WTC11 (cell line): ENCODE data around the gene CACHD1.

ENCODE experiments used
- CREB1 ChIP-seq: sonication (generic); formaldehyde crosslinking; IDR thresholded peaks from 2 replicates; pipeline ENCODE4 v1.8.0; 2023; ENCODE audit warnings: mild to moderate bottlenecking, missing genetic modification reagents
- CTCF ChIP-seq: fragments of 200-600 bp; IDR thresholded peaks from 2 replicates; pipeline ENCODE4 v1.8.0; 2022; ENCODE audit warnings: antibody characterized with exemption
- E2F5 ChIP-seq: sonication (generic); formaldehyde crosslinking; IDR thresholded peaks from 2 replicates; pipeline ENCODE4 v1.8.1; 2022; ENCODE audit warnings: mild to moderate bottlenecking, moderate library complexity, missing genetic modification reagents
- KAT7 ChIP-seq: sonication (generic); formaldehyde crosslinking; IDR thresholded peaks from 2 replicates; pipeline ENCODE4 v1.8.1; 2023; ENCODE audit warnings: missing genetic modification reagents, mild to moderate bottlenecking, borderline replicate concordance
- PREB ChIP-seq: sonication (generic); formaldehyde crosslinking; IDR thresholded peaks from 2 replicates; pipeline ENCODE4 v1.8.1; 2022; ENCODE audit warnings: mild to moderate bottlenecking, missing genetic modification reagents, moderate library complexity, borderline replicate concordance
- RELA ChIP-seq: sonication (generic); formaldehyde crosslinking; IDR thresholded peaks from 2 replicates; pipeline ENCODE4 v1.8.1; 2022; ENCODE audit warnings: missing genetic modification reagents, mild to moderate bottlenecking, borderline replicate concordance
- ZNF138 ChIP-seq: sonication (generic); formaldehyde crosslinking; conservative IDR thresholded peaks from 2 replicates; pipeline ENCODE4 v1.8.1; 2022; ENCODE audit warnings: mild to moderate bottlenecking, moderate library complexity, missing genetic modification reagents
- ZNF263 ChIP-seq: sonication (generic); formaldehyde crosslinking; IDR thresholded peaks from 2 replicates; pipeline ENCODE4 v1.8.1; 2022; ENCODE audit warnings: low read depth, mild to moderate bottlenecking, moderate library complexity, missing genetic modification reagents

- TF ChIP-seq CTCF (no peak), ZNF263 (no peak), E2F5 (CRISPR knock-in tag) (no peak), CREB1 (no peak), RELA (CRISPR knock-in tag) (no peak), ZNF138 (CRISPR knock-in tag) (no peak), KAT7 (CRISPR knock-in tag) (no peak), PREB (CRISPR knock-in tag) (no peak)
Observed at GRCh38 chr1:64568171-64568450, 98.2 kb downstream of the CACHD1 start.
